ENCODE results near the gene PIK3R4. TPM values are rescaled to one million over a fixed set of nuclear protein-coding genes. Genes with fewer than 3 reads are reported as not detected.

Gene PIK3R4
- total RNA-seq, 4 donors from 2014 or later = 8.2 to 33.0 (median 29.3) TPM

DNA sequence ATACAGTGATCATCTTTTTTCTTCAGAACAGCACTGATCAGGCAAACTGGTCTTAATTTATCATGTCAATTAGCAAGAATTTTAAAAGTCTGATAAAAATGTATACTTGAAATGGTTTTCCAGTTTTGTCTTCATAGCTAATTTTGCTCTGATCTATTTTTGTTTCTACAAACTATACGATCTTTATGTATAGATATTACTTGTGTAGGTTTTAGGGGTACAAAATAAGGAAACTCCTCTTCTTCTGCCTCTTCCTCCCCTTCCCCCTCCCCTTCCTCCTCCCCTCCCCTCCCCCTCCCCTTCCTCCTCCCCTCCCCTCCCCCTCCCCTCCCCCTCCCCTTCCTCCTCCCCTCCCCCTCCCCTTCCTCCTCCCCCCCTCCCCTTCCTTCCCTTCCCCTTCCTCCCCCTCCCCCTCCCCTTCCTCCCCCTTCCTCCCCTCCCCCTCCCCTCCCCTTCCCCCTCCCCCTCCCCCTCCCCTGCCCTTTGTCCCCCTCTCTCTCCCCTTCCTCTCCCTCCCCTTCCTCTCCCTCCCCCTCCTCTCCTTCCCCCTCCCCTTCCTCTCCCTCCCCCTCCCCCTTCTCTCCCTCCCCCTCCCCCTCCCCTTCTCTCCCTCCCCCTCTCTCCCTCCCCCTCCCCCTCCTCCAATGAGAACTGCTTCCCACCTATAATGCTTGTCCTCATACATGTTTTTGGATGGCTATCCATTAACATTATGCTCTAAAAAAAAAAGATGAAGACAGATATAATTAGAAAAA lies 110.0 kb downstream of the PIK3R4 start:
- no peak overlapping the region for H3K4me3 ChIP-seq
- H3K36me3 ChIP-seq = no peaks in the 10 kb centered on the region
- H3K27ac ChIP-seq = no peak overlapping the region
- 48 to 67% methylated on average over 1 of the region's 1 CpG for WGBS, 2 donors (ENCODE audit: low coverage in 1 of 2)
- no peaks in the 10 kb centered on the region for H3K4me1 ChIP-seq
- intact Hi-C loops (cut with DNase I; ENCODE audit: low total_unique reads) = no loop called here
- H3K27me3 ChIP-seq = no peaks in the 10 kb centered on the region
- TF ChIP-seq, protein P1, sequence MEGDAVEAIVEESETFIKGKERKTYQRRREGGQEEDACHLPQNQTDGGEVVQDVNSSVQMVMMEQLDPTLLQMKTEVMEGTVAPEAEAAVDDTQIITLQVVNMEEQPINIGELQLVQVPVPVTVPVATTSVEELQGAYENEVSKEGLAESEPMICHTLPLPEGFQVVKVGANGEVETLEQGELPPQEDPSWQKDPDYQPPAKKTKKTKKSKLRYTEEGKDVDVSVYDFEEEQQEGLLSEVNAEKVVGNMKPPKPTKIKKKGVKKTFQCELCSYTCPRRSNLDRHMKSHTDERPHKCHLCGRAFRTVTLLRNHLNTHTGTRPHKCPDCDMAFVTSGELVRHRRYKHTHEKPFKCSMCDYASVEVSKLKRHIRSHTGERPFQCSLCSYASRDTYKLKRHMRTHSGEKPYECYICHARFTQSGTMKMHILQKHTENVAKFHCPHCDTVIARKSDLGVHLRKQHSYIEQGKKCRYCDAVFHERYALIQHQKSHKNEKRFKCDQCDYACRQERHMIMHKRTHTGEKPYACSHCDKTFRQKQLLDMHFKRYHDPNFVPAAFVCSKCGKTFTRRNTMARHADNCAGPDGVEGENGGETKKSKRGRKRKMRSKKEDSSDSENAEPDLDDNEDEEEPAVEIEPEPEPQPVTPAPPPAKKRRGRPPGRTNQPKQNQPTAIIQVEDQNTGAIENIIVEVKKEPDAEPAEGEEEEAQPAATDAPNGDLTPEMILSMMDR (IDR thresholded peaks at IDR 0.05) = no peak
- TF ChIP-seq EP300 (IDR thresholded peaks at IDR 0.05; ENCODE audit: low read depth) = no peak
- TF ChIP-seq POLR2AphosphoS5 (IDR thresholded peaks at IDR 0.05) = no peak
- no peak for TF ChIP-seq POLR2A (IDR thresholded peaks at IDR 0.05)
- no peaks in the 10 kb centered on the region for H3K9me3 ChIP-seq
- in situ Hi-C loops (cut with MboI; ENCODE audit: low pct_ligation_motif_present in 1 of 4, low pct_unique_long_range_greater_than_20kb in 1 of 4, low sequenced_read_pairs in 3 of 4) = no loop called here
- DNase-seq = no peak

DNA sequence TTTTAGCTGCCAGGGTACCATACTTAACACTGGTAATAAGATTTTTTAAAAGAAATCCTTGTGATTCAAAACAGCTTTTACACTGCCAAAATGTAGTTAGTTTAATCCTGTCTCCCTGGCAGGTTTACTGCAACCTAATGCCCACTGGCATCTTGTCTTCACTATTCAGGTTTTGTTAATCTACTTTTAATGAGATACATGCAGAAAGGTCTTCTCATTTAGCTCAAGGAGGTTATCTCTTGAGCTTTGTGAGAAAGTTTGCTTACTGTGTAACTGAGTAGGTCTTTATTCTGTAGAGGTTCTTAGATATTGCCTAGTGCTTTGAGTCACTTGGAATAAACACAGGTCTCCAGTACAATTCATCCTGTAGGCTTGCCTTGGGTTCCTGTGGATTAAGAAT lies 110.7 kb downstream of the PIK3R4 start:
- no peak for DNase-seq
- intact Hi-C loops (cut with DNase I; ENCODE audit: low total_unique reads) (no loop called here), in situ Hi-C loops (cut with MboI; ENCODE audit: low pct_ligation_motif_present in 1 of 4, low pct_unique_long_range_greater_than_20kb in 1 of 4, low sequenced_read_pairs in 3 of 4) (no loop called here)
- no peak overlapping the region for H3K27ac ChIP-seq
- H3K9me3 ChIP-seq = no peaks in the 10 kb centered on the region
- H3K36me3 ChIP-seq = no peaks in the 10 kb centered on the region
- TF ChIP-seq POLR2AphosphoS5 (IDR thresholded peaks at IDR 0.05) (no peak), EP300 (IDR thresholded peaks at IDR 0.05; ENCODE audit: low read depth) (no peak), POLR2A (IDR thresholded peaks at IDR 0.05) (no peak)
- H3K4me3 ChIP-seq = no peak overlapping the region
- no peaks in the 10 kb centered on the region for H3K4me1 ChIP-seq
- H3K27me3 ChIP-seq = no peaks in the 10 kb centered on the region

DNA sequence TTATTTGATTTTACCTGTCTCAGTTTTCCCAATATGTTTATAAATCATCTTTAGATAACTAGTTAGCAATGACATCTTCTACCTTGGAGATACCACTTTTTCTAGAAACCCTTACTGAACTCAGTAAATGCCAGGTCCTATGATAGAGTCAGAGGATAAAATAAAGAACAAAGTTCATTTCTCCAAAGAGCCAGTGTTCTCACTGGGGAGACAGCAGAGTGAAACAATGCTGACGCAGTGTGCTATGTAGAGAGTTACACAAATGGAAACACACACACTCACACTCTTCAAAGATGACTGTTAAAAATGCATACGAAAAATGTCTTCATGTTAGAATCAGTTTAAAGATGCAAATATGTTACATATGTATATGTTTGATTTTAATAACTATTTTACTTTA lies 111.3 kb downstream of the PIK3R4 start:
- no peak for DNase-seq
- H3K4me1 ChIP-seq = no peaks in the 10 kb centered on the region
- H3K4me3 ChIP-seq = no peak overlapping the region
- no peaks in the 10 kb centered on the region for H3K27me3 ChIP-seq
- no peaks in the 10 kb centered on the region for H3K9me3 ChIP-seq
- no peaks in the 10 kb centered on the region for H3K36me3 ChIP-seq
- intact Hi-C loops (cut with DNase I; ENCODE audit: low total_unique reads) = no loop called here
- 77 to 82% methylated on average over 2 of the region's 2 CpGs for WGBS, 2 donors (ENCODE audit: low coverage in 1 of 2)
- TF ChIP-seq POLR2A (IDR thresholded peaks at IDR 0.05) = no peak
- no peak for TF ChIP-seq EP300 (IDR thresholded peaks at IDR 0.05; ENCODE audit: low read depth)
- TF ChIP-seq, protein P1 (IDR thresholded peaks at IDR 0.05) = no peak
- TF ChIP-seq POLR2AphosphoS5 (IDR thresholded peaks at IDR 0.05) = no peak
- in situ Hi-C loops (cut with MboI; ENCODE audit: low pct_ligation_motif_present in 1 of 4, low pct_unique_long_range_greater_than_20kb in 1 of 4, low sequenced_read_pairs in 3 of 4) = no loop called here
- no peak overlapping the region for H3K27ac ChIP-seq

Other genes with a start within 250 kb of the PIK3R4 start
- gene COL6A6, start 229.7 kb downstream of the PIK3R4 start, total RNA-seq = under 1 TPM in 2 of 4 donors, not detected in 2; under 0.01 TPM
- 10 to 100 TPM; 20.9 to 60.8 (median 44.6) TPM for gene ATP2C1, start 147.3 kb upstream of the PIK3R4 start, total RNA-seq